NCI-H82 treated with DMSO at 0.1 percent for 48 hours (cell line): ENCODE measurements around the gene TANGO2.

Source experiments
- DNase-seq: peaks from one replicate; lab custom pipeline; 2025; ENCODE audit not compliant: unreplicated experiment; lab: John Stamatoyannopoulos, UW

The TANGO2 gene

DNA sequence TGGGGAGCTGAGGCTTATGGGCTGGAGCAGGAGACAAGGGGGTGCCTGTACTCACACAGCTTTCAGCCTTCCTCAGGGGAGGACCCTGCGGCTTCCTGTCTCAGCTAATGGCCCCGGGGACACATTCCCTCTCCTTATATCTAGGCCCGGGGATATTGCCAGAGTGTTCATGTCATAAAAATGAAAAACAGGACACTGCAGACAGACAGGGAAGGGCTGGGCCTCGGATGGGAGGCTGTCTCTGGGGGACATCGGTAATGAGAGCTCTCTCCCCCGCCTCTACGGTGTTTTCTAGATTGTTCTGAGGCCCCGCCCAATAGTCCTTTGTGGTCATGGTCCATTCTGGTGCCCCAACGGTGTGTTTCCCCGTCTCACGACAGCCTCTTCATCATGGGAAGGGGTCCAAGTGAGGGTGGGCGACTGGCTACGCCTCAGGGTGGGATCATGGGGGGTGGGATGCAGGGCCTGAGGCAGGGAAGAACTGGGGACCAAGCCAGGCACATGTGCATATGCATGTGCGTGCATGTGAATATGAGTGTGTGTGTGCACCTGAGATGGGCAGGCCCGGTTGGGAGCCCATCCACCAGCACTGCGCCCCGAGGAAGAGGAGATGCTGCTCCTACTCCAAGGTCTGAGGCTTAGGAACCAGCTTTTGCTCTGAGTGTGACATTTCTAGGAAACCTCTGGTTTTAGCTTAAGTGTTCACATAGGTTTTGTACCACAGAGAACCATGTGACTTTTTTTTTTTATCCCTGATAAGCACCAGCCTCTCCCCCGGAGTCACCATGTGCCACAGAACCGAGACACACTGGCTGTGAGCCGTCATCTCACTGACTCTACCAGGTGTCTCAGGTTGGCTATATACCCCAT is 9.6 kb upstream of the TANGO2 start:
- DNase-seq = no peak

DNA sequence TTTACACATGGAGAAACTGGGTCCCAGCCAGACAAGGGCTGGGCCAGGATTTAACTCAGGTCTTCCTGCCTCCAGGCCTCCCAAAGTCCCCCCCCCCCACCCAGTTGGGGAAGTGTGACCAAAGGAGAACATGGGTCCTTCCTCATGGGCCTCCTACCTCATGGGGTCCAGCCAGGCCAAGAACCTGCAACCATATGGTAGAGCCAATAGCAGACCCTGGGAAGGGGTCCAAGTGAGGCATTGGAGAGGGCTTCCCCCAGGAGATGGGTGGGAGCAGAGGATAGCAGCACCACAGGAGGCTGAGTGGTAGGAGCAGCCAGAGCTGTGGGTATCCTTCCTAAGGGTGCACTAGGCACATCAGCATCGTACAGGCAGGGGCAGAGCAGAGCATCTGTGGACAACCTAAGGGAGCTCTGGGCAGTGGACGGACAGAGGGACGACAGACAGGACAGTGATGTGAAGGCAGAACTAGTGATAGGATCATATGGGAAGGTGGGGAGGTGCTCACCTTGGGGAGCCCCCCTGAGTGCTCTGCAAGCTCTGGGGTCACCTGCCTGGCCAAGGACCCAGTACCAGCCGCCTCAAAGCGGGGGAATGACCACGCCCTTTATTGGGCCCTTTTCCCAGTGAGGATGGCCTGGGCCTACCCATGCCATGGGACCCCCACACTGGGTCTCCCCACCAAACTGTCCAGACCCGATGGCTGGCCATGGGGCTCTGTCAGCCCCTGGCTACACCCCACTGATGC is 8.7 kb upstream of the TANGO2 start:
- no peak for DNase-seq

DNA sequence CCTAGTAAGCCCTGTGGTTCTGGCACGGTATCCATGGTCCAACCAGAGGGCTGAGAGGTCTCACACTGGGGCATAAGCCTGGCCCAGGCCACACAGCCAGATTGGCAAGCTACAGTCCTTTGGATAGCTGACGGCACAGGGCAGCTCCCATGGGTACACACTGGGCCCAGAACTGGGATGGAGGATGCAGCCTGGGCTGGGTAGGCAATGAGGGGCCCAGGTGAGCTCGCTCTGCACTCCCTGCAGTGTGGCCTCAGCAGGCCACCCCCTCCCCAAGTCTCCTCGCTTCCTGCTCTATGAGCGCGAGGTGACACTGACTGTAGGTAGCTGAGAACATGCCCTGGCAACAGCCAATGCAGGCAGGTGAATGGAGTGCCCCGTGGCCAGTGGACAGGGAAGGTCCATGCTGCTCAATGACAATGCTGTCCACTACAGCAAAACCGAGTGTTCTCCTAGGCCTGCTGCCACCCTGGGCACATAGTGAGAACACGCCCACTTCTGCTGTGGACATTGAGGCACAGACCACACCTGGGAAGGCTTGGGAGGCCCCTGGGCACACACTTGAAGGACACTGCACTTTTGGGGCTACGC is 8.1 kb upstream of the TANGO2 start:
- DNase-seq = no peak

DNA sequence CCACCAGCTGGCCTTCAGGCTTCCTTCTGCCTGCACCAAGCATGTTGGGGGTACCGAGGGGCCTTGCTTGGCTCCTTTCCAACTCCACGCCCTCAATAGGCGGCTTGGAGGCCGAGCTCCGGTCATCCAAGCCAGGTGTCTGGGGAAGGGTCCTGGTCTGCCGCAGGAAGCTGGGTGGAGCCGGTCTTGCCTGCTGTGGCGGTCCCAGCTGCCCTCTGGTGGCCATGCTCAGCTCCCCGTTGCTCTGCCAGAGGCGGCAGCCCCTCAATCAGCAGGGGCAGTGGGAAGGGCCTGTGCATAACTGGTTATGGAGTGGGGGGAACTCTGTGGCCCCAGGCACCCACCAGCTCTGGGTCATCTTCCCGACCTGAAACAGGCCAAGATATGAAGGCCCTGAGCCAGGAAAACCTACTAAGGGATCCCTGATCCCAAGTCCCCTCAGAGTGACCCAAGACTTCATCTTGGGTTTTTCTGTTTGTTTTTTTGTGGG is 7.5 kb upstream of the TANGO2 start:
- DNase-seq = peak; percentile 27

DNA sequence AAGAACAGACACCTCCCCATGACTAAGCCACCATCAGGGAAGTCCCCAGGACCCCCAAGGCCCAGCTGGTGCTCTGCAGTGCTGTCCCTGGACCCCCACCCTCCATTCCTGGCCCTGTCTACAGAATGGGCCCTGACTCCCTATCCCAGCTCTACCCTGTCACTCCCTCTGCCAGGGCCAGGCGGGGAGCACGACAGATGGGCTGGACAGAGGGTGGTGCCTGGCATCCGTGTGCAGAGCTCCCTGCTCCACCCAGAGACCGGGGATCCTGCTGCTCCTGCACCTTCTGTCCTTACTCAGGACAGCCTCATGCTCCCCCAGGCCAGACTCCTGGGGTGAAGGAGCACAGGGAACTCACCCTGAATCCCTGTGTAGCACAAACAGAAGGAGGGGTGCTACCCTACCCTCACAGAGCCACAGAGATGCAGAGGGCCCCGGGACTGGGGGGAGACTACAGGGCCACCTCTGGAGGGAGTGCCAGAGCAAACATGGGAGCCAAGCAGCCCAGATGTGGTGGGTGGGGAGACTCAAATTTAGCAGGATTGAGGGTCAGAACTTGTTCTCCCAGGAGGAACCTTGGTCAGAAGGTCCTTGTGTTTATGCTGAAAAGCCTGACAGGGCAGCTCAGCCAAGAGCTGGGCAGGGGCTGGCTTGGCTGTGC is 6.3 kb upstream of the TANGO2 start:
- no peak for DNase-seq

DNA sequence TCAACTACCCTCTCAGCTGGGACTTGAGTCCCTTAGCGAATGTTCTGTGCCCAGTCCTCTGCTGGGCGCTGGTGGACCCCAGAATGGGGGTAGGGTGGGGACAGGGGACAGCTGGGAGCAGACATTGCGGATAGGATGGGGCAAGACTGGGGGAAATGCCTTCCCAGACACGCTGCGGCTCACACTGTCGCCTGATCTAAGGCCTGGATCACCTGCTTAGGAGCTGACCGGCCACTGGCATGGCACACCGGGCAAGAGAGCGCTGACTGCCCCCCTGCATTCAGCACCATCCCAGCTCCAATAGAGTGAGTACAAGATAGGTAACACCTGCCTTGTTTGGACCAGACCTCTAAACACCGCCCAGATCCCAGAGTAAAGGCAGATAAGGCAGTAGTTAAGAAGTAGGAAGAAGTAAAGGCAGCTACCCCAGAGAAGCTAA is 5.7 kb upstream of the TANGO2 start:
- DNase-seq = no peak

DNA sequence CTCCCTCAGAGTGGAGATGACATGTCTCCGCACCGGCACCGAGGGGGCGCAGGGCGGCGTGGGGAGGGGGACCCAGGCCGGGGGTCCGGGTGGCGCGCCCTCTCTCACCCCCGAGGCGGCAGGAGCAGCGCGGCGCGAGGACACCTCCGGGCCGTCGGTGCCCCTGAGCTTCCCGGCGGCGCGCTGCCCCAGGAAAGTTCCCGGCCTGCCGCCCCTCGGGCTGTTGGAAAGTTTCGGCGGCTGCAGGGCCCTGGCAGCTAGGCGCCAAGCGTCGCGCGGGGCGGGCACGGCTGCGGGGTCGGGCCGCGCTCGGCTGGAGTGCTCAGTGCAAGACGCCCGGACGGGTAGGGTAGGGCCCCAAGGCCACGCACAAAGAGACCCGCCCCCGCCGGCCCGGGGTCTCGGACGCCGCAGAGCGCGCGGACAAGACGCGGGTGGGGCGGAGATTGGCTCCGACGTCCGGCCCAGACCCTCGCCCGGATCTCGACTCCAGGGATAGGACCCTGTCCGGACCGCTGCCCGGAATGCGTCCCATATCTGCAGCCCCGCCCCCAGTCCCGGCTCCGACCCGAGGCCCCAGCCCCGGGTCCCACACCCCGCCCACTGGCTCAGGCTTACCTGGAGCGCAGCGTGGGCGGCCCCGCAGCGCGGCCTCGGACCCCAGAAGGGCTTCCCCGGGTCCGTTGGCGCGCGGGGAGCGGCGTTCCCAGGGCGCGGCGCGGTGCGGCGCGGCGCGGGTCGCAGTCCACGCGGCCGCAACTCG is 4.8 kb upstream of the TANGO2 start:
- DNase-seq = no peak

DNA sequence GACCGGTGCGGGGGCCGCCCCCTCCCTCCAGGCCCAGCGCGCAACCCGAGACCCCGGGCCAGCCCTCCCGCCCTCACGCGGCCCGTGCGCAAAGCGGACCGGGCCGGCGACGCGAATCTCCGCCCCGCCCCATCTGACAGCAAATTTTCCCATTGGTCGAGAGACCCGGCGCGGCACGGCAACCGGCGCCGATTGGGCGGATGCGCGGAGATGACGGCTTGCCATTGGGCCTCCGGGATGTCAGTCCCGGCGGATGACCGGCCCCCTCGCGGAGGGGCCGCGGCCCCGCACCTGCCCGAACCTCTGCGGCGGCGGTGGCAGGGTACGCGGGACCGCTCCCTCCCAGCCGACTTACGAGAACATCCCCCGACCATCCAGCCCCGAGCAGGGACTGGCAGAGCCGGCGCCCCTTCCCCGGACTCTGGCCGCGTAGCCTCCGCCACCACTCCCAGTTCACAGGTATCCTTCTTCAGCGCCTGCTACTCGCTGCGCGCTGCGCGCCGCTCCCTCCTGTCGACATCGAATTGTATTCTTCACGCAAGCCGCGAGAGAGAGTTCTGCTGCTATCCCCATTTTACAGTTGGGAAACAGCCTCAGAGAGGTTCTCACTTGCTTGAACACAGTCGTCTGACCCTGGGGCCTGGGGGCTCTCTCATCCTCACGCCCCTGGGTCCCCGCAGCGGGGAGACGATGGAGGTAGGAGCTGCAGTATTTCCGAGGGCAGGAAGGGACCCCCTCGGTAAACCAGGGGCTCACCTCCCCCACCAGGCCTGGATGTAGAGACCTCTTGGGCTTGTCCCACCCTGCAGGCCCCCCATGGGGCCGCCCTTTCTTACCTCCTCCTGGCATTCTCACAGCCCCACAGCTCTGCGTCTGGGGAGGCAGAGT is 3.9 kb upstream of the TANGO2 start, which contains the start of gene ARVCF:
Gene ARVCF (minus strand): TSS at position 90 of the 888 bp plus-strand sequence. CDS start 26,029 bp downstream, outside the sequence.
- peak; percentile 42 for DNase-seq

DNA sequence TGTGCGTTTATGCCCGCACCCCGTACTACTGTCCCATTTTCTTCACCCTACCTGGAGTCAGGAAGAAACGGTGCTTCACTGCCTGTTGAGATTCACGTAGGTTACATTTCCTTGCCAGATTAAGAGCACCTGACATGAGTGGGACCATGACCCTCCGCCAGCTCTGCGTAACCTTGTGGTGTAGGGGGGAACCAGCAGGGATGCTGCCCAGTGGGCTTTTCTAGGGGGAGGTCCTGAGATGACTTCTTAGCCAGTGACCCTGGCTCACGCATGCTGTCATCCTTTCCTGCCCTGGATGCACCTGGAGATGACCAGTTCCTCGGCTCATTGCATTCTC is 3.3 kb upstream of the TANGO2 start:
- DNase-seq = no peak

DNA sequence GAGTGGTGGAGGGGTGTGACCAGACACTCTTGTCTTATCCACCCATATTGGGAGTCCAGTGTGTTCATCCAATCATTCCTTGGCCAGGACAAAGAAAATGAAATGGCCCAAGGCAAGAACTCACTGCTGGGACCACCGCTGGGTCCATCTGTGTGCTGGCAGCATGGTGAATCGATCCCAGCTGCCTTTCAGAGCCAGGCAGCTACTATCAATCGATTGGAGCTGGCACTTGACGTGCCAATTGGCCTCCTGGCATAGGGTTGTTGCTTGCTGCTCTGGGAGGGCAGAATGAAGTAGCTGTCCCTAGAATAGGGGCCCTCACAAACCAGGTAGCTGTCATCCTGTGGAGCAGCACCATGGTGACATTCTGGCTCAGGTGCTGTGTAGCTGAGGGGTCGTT is 2.9 kb upstream of the TANGO2 start:
- no peak for DNase-seq

DNA sequence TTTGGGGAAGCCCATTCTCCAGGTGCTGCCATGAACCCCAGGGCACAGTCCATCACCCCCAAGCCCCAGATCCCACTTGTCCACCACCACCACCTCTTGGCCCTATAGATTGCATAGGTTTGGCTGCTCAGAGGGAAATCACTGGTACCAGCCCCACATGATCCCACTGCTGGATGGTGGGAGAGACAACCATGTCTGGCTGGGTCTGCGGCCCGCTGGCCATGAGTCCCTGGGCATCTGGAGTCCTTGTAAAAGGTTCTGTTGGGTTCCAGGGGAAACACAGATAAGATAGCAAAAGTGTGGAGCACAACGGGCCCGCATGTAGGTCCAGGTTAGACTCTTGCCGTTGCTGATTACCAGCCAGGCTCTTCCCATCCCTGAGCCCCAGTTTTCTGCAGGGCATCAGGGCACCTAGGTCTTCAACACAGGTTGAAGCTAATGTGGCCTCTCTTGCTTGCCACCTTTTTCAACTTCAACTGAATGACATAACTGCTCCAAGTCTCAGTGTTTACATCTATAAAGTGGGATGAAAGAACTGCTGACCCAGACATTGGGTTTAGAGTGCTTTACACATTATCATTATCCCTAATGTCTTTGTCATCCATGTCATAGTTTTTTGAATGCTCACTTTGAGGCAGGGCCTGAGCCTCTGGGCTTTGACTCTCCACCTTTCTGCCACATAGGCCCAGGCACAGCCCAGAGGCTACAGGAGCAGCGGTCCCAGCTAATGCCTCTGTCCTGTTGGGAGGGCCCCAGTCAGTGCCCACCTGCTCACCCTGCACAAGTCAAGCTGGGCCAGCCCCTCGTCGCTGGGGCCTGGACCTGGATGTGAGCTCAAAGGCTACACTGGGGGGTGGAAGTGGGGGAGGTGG is 1.0 kb upstream of the TANGO2 start:
- DNase-seq = no peak

DNA sequence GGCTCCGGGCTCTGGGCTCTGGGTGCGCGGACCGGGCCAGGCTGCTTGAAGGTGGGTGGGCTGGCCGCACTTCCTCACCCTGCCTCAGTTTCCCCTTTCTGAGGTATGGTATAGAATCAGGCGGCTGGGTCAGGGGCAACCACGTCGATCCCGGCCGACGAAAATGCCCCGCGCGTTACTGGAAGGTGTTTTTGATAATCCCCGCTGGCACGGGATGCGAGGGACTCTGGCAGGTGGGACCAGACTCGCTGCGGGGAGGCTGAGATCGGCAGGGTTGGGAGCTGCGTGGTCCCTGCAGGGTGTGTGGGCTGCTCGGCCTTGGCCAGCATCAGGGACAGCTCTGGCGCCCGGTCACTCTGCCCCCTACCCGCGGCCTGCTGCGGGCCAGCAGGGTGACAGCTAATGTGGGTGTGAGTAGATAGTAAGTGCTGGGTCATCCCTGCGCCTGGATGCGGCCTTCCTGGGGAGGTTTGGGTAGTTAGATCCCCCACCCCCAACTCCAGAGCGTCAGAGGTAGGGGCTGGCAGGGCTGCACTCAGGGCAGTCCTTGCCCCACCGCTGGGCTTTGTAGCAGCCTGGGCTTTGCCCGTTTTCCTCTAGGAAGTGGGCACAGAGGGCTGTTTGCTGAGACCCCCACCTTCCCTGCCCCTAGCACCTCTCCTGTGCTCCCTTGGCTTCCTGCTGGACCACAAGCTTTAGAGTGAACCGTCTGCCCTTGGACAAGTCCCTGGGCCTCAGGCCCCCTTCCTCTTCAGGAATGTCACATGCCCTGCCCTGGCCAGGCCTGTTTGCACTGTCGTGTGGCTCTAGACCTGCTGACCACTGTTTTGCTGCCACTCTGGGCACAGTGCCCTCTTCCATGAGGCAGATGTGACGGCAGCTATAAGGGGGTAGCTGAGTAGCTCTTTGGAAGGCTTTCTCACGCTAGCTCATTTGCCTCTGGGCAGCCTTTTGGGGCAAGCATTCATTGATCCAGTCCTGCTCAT is 579 bp downstream of the TANGO2 start:
- no peak for DNase-seq

DNA sequence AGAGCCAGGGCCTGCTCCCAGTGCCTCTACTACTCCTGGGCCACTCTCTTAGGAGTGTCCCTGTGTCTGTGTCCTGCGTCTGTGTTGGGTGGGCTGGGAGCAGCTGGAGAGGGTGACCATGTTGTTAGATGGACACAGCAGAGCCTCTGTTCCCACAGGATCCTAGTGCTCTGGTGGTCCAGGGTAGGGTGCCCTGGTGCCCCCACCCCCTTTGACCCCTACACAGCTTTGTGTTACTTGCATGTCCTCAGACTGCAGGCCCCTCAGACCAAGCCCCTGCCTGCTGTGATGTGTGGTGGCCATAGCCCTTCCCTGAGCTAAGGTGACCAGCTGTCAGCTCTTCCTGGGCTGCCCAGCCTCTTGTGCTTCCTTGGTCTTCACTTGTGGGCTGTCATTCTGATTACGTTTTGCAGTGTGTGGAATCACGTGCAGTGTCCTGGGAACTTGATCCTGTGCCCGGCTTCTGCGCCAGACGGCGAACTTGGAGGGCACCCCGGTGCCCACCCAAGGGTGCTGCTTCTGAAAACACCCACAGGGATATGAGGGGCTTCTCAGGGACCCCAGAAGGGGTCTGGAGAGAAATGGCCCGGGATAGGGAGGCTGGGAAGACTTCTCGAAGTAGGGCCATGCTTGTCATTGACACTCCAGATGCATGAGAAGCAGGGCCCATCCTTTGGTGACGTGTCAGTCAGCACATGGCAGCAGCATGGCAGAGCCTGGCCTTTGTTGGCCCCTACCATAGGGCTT is 1.5 kb downstream of the TANGO2 start:
- DNase-seq = no peak

DNA sequence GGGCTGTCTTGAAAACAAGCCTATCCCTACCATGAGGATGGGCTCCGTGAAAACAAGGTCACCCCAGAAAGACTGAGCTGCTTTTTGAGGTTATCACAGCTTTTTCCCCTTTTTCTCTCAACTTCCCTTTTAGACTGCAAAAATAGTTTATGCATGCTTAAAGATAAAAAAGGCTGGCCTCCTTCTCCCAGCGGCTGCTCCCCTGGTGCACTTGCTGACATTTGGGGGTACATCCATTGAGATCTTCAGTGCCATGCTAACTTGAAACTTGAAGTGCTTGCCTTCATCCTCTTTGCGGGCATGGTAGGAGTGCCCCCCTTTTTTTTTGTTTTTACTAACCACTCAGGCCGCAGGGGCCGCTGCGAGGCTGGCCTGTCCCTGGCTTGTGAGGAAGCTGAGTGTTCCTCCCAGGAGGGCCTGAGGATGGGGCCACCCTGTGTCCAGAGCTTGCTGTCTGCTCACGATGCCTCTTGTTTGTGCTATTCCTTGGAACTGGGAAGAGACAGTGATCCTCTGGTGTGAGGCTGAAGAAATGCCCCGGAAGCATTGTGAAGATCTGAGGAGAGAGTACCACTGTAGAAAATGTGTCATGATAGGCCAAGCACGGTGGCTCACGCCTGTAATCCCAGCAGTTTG is 2.2 kb downstream of the TANGO2 start:
- DNase-seq = no peak

DNA sequence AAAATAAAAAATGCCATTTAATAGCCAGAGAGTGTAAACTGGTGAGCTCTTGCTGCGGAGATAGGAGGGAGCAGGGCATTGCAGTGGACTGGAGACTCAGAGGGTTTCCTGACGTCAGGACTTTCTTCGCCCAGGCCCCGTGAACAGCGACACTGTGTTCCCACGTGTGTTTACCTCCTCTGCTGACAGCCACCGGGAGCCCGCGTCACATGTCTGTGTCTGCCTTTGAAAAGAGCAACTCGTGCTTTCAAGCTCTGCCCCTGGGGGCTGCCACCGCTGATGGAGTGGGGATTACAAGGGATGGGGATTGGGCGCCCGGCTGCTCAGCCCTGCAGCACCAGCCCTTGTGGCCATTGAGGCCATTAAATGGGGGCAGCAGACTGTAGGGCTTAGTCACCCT is 3.3 kb downstream of the TANGO2 start:
- DNase-seq = no peak
